GM10266 (cell line): Measurements from ENCODE around the gene TTC9C.

Source experiments
- DNase-seq: peaks from one replicate; pipeline ENCODE4 v3.0.0; 2012; ENCODE audit errors: extremely low spot score
- TF ChIP-seq, protein P1 (sequence below): IDR thresholded peaks from 2 replicates; pipeline ENCODE4 v1.5.1; 2012; ENCODE audit warnings: mild to moderate bottlenecking, low read depth; ENCODE audit not compliant: control insufficient read depth, insufficient read depth; ENCODE audit errors: missing control alignments

The TTC9C gene, protein sequence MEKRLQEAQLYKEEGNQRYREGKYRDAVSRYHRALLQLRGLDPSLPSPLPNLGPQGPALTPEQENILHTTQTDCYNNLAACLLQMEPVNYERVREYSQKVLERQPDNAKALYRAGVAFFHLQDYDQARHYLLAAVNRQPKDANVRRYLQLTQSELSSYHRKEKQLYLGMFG

DNA sequence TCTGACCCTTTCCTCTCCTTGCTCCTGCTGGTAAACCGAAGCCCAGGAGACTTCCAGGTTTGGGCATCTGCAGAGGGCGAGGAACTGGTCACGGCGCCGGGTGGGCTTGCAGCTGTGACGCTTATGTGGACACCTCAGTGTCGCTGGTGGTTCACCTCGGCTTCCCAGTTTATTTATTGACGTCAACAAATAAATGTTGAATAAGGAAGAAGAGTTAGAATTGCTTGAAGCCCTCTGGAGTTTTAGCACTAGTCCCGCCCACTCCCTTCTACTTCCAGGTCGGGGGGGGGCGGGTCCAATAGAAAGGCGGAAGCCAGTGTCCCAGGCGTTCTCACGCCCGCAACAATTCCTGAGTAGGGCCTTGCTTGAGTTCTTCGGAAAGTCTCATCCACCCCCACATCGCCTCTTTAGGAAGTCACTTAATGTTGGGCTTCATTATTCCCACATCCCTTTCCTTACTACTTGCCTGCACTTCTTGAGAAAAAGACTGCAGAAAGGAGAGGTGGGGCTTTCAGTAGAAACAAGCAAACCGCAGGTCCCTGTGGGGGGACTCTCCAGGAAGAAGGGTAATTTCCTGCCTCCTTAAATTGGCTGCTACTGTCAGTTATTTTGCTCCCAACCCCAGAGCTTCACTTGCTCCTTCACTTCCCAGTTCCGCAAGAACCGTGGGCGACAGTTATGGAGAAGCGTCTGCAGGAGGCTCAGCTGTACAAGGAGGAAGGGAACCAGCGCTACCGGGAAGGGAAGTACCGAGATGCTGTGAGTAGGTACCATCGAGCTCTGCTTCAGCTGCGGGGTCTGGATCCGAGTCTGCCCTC, at the start of gene TTC9C:
Gene TTC9C (plus strand): TSS at position 316 of the 818 bp plus-strand sequence. CDS start 363 bp downstream, at position 679.
- TF ChIP-seq, protein P1, sequence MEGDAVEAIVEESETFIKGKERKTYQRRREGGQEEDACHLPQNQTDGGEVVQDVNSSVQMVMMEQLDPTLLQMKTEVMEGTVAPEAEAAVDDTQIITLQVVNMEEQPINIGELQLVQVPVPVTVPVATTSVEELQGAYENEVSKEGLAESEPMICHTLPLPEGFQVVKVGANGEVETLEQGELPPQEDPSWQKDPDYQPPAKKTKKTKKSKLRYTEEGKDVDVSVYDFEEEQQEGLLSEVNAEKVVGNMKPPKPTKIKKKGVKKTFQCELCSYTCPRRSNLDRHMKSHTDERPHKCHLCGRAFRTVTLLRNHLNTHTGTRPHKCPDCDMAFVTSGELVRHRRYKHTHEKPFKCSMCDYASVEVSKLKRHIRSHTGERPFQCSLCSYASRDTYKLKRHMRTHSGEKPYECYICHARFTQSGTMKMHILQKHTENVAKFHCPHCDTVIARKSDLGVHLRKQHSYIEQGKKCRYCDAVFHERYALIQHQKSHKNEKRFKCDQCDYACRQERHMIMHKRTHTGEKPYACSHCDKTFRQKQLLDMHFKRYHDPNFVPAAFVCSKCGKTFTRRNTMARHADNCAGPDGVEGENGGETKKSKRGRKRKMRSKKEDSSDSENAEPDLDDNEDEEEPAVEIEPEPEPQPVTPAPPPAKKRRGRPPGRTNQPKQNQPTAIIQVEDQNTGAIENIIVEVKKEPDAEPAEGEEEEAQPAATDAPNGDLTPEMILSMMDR = no peak

DNA sequence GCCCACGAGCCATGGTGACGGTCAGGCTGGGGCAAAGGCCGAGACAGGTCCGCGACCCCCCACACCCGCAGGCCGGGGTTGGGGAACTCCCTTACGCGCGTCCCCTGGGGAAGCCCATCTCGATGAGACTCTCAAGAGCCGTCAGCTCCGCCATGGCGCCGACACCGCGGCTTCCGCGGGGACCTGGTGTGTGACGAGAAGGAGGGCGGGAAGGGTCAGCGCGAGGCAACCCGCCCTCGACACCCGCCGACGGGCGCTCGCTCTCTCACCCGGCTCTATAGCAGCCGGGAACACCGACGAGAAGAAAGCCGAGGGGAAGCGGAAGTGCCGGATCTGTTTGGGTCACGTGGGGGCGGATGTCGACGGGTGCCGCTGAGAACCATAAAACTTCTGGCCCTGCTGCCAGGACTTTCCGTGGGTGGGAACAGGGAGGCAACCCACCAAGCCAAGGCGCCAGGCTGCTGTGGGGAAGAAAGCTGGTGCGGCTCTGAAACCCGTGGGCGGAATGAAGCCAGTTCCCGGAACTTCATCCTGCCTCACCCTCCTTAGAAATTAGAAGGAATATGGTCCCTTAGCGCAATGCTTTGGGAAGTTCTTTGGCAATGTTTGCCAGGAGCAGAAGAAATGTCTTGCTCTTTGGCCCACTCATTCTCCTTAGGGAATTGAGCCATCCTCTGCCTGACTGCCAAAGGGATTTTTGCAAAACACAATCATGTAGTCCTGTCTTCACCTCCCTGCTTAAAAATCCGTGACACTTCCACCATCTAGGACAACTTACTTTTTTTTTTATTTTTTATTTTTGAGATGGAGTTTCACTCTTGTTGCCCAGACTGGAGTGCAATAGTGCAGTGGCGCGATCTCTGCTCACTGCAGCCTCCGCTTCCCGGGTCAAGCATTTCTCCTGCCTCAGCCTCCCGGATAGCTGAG, 49.3 kb upstream of the TTC9C start, which contains the start of gene UBXN1:
Gene UBXN1 (minus strand): TSS at position 304 of the 927 bp plus-strand sequence. CDS start 150 bp downstream, at position 154.
- peak; percentile 92 for DNase-seq
- TF ChIP-seq, protein P1 = no peak

More for the DNA sequence above, at the start of gene TTC9C:
- peak; percentile 77 for DNase-seq

DNA sequence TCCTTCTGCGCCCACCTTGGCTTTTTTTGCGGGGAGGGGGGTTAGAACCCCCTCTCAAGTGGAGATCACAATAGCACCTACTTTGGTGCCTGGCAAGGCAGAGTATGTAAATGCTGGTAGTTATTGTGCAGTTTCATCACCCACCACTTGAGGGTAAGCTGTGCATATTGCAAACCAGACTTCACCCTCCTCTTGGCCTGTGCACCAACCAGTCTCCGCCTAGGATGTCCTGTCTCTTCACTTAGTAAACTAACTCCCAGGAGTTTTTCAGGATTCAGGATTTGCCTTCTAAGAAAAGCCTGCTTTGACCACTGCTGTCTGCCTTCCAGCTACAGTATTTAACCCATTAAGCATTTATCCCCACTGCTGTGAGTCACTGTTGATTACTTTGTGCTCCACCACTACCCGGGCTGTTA, 47.5 kb upstream of the TTC9C start:
- TF ChIP-seq, protein P1 = peak; percentile 43
- peak; percentile 64 for DNase-seq

DNA sequence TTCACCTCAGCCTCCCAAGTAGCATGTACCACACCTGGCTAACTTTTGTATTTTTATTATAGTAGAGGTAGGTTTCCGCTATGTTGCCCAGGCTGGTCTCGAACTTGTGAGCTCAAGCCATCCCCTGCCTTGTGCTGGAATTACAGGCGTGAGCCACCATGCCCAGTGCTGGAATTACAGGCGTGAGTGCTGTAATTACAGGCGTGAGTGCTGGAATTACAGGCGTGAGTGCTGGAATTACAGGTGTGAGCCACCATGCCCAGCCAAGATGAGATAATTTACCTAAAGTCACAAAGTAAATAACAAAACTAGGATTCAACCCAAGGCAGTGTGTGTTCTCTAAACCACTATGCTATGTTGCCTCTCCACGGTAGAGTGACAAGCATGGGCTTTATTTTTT, 45.8 kb upstream of the TTC9C start:
- TF ChIP-seq, protein P1 = no peak
- no peak for DNase-seq

DNA sequence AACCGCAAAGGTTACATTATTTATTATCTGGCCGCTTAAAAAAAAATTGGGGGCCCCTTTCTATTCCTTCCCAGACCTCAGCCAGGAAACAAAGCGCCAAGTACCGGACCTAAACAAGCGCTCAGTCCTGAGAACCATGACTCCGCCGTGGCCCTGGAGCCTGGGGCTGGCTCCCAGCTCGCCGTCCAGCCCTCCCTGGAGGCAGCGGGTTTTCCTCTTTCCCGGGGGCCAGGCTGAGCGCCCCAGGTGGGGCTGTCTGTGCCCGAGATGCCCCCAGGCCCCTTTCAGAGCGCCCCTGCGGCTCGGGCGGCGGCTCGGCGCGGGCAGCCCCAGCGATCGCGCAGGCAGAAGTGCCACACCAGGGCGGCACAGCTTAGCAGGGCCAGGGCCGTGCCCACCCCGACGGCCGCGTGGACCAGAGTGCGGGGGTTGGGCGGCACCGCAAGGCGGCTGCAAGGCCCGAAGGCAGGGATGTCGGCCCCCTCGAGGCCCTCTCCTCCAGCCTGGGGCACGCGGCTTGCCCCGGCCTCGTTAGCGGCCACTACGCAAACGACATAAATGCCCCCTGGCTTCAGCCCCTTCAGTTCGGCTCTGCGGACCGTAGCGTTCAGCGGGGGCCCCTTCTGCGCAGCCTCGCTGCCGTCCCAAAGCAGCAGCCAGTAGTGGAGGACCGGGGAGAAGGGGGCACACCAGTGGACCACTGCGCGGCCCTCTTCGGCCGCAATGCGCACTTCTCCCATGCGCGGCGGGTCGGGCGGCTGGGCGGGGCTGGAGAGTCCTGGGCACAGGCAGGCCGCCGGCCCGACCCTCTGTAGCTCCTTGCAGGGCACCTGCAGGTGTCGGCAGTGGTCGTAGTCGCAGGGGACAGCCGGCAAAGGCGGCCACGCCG, 40.5 kb upstream of the TTC9C start:
- TF ChIP-seq, protein P1 = no peak

DNA sequence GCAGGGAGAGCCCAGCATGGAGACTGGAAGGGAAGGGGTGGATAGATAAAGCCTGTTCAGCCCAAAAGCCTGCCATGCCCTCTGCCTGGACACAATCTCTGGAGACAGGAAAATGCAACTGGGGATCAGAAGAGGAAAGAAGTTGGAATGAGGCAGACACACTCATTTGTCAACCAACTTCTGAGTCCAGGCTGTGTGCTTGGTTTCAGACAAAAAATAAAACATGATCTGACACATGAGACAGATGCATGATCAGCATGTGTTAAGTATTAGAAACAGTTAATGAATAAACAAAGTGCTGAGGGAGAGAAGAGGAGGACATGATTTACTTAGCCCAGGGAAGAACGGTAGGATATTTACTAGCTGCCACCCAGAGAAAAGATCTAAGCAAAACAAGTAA, 39.8 kb upstream of the TTC9C start:
- TF ChIP-seq, protein P1 = no peak
- no peak for DNase-seq

More for the DNA sequence above, 40.5 kb upstream of the TTC9C start:
- DNase-seq = no peak
